Activated naive CD4-positive, alpha-beta T cell treated with anti-CD3 and anti-CD28 coated beads for 36 hours (primary cell): ENCODE results near the gene SHE. TPM values are rescaled to one million over a fixed set of nuclear protein-coding genes. Genes with fewer than 3 reads are reported as not detected.

ENCODE experiments used
- CTCF ChIA-PET: fragments of 350-600 bp; sonication (Branson Sonifier 250); formaldehyde crosslinking; loops from one replicate; lab custom pipeline; 2021; ENCODE audit warnings: antibody characterized with exemption; lab: Charles Lee
- DNase-seq: peaks from one replicate; pipeline ENCODE4 v3.0.0-alpha.2; 2020
- H3K27ac Mint-ChIP-seq: one replicate; pipeline ENCODE4 v1.8.0; 2021; ENCODE audit warnings: mild to moderate bottlenecking, mixed read lengths
- H3K27me3 Mint-ChIP-seq: one replicate; pipeline ENCODE4 v1.8.0; 2021; ENCODE audit warnings: low read depth, mixed read lengths
- H3K36me3 Mint-ChIP-seq: one replicate; pipeline ENCODE4 v1.8.0; 2021; ENCODE audit warnings: low read depth, mixed read lengths
- H3K4me1 Mint-ChIP-seq: one replicate; pipeline ENCODE4 v1.8.0; 2021; ENCODE audit warnings: low read depth, mixed read lengths
- H3K4me3 Mint-ChIP-seq: one replicate; pipeline ENCODE4 v1.8.0; 2021; ENCODE audit warnings: mild to moderate bottlenecking, moderate library complexity, mixed read lengths
- H3K9me3 Mint-ChIP-seq: one replicate; pipeline ENCODE4 v1.8.0; 2021; ENCODE audit warnings: mixed read lengths
- intact Hi-C: fragments of 100-400 bp; cut with micrococcal nuclease; formaldehyde crosslinking; loops from one replicate; pipeline ENCODE4 v1.15.1; 2023
- total RNA-seq, 2 experiments: library from RNA; stranded (reverse); gene quantifications; one replicate each; pipeline ENCODE4 v1.2.3, GENCODE V29; 2021

SHE gene
- total RNA-seq, 2 experiments from 2014 or later, result not detected

- Mint-ChIP-seq H3K4me1 (peaks cover 26% of the 10 kb centered on the region), H3K27ac (no peak overlapping the region), H3K9me3 (no peaks in the 10 kb centered on the region), H3K36me3 (no peaks in the 10 kb centered on the region), H3K27me3 (no peaks in the 10 kb centered on the region), H3K4me3 (no peak overlapping the region)
- intact Hi-C loops, result loop anchor here (5.0 kb wide), 2 partner anchors 203 to 462 kb away; partner anchors contain the start of genes HAX1 and PMVK
- CTCF ChIA-PET, result interaction anchor here (1.7 kb wide), 1 partner anchor 72 kb away, joined by 4 read pairs; no protein-coding TSS in a partner anchor
- no peak for DNase-seq
Measured at GRCh38 chr1:154474802-154475201, 27.4 kb downstream of the SHE start.

GRCh38 chr1:154471304-154471703 is 30.9 kb downstream of the SHE start:
- H3K9me3 Mint-ChIP-seq, result no peaks in the 10 kb centered on the region
- intact Hi-C loops, result no loop called here

GRCh38 chr1:154469844-154470560 is 32.2 kb downstream of the SHE start:
- CTCF ChIA-PET, result interaction anchor here (0.7 kb wide), 1 partner anchor 83 kb away, joined by 4 read pairs; no protein-coding TSS in a partner anchor

More at GRCh38 chr1:154471304-154471703, 30.9 kb downstream of the SHE start:
- Mint-ChIP-seq H3K36me3 (no peaks in the 10 kb centered on the region), H3K27ac (no peak overlapping the region), H3K4me3 (no peak overlapping the region), H3K27me3 (no peaks in the 10 kb centered on the region), H3K4me1 (peaks cover 21% of the 10 kb centered on the region)
- CTCF ChIA-PET, result interaction anchor here (0.6 to 1.3 kb wide), 2 partner anchors 32 to 142 kb away, joined by 3 to 4 read pairs; no protein-coding TSS in a partner anchor
- no peak for DNase-seq

GRCh38 chr1:154468535-154469250 is 33.5 kb downstream of the SHE start:
- Mint-ChIP-seq H3K27me3 (no peaks in the 10 kb centered on the region), H3K36me3 (peaks cover 2% of the 10 kb centered on the region), H3K27ac (no peak overlapping the region), H3K4me1 (peaks cover 43% of the 10 kb centered on the region), H3K9me3 (no peaks in the 10 kb centered on the region), H3K4me3 (no peak overlapping the region)
- DNase-seq, result no peak
- intact Hi-C loops, result no loop called here
- CTCF ChIA-PET, result interaction anchor here (1.0 to 4.3 kb wide), 3 partner anchors 10 to 140 kb away, joined by 4 to 23 read pairs (median 7); no protein-coding TSS in a partner anchor

More at GRCh38 chr1:154469844-154470560, 32.2 kb downstream of the SHE start:
- Mint-ChIP-seq H3K36me3 (peaks cover 2% of the 10 kb centered on the region), H3K27ac (no peak overlapping the region), H3K27me3 (no peaks in the 10 kb centered on the region), H3K9me3 (no peaks in the 10 kb centered on the region), H3K4me3 (no peak overlapping the region), H3K4me1 (peaks cover 31% of the 10 kb centered on the region)
- intact Hi-C loops, result no loop called here
- DNase-seq, result no peak

GRCh38 chr1:154467434-154468102 is 34.6 kb downstream of the SHE start:
- no peak overlapping the region for H3K4me3 Mint-ChIP-seq
- DNase-seq, result no peak
- CTCF ChIA-PET, result interaction anchor here (0.6 to 4.3 kb wide), 9 partner anchors 11 to 434 kb away, joined by 3 to 23 read pairs (median 4); no protein-coding TSS in a partner anchor
- peaks cover 54% of the 10 kb centered on the region for H3K4me1 Mint-ChIP-seq
- H3K27ac Mint-ChIP-seq, result peak overlapping the region; percentile 46
- no peaks in the 10 kb centered on the region for H3K9me3 Mint-ChIP-seq
- peaks cover 2% of the 10 kb centered on the region for H3K36me3 Mint-ChIP-seq
- intact Hi-C loops, result loop anchor here (1.0 kb wide), 1 partner anchor 62 kb away; the partner anchor contains the start of gene IL6R
- no peaks in the 10 kb centered on the region for H3K27me3 Mint-ChIP-seq

- intact Hi-C loops, result loop anchor here (1.0 kb wide), 1 partner anchor 62 kb away; the partner anchor contains the start of gene IL6R
- H3K27ac Mint-ChIP-seq, result peak overlapping the region; percentile 46
- H3K36me3 Mint-ChIP-seq, result peaks cover 2% of the 10 kb centered on the region
- no peaks in the 10 kb centered on the region for H3K9me3 Mint-ChIP-seq
- peak; percentile 33 for DNase-seq
- peaks cover 57% of the 10 kb centered on the region for H3K4me1 Mint-ChIP-seq
- H3K4me3 Mint-ChIP-seq, result no peak overlapping the region
- CTCF ChIA-PET, result interaction anchor here (0.7 to 4.3 kb wide), 5 partner anchors 12 to 434 kb away, joined by 3 to 23 read pairs (median 3); no protein-coding TSS in a partner anchor
- H3K27me3 Mint-ChIP-seq, result no peaks in the 10 kb centered on the region
Measured at GRCh38 chr1:154466921-154467417, 35.2 kb downstream of the SHE start.

- Mint-ChIP-seq H3K4me1 (peaks cover 61% of the 10 kb centered on the region), H3K27ac (peak overlapping the region; percentile 6), H3K9me3 (no peaks in the 10 kb centered on the region), H3K36me3 (peaks cover 2% of the 10 kb centered on the region), H3K27me3 (no peaks in the 10 kb centered on the region), H3K4me3 (no peak overlapping the region)
- CTCF ChIA-PET, result interaction anchor here (1.2 to 4.3 kb wide), 7 partner anchors 10 to 114 kb away, joined by 3 to 23 read pairs (median 3); no protein-coding TSS in a partner anchor
- intact Hi-C loops, result no loop called here
- no peak for DNase-seq
Measured at GRCh38 chr1:154466206-154466605, 36.0 kb downstream of the SHE start.

- H3K27ac Mint-ChIP-seq, result peak overlapping the region; percentile 6
- H3K27me3 Mint-ChIP-seq, result no peaks in the 10 kb centered on the region
- intact Hi-C loops, result no loop called here
- CTCF ChIA-PET, result interaction anchor here (0.7 to 4.3 kb wide), 9 partner anchors 11 to 121 kb away, joined by 3 to 23 read pairs (median 3); no protein-coding TSS in a partner anchor
- H3K4me1 Mint-ChIP-seq, result peaks cover 65% of the 10 kb centered on the region
- H3K4me3 Mint-ChIP-seq, result no peak overlapping the region
- DNase-seq, result no peak
- peaks cover 2% of the 10 kb centered on the region for H3K36me3 Mint-ChIP-seq
- no peaks in the 10 kb centered on the region for H3K9me3 Mint-ChIP-seq
Measured at GRCh38 chr1:154465621-154466195, 36.5 kb downstream of the SHE start.

- H3K27ac Mint-ChIP-seq, result peak overlapping the region; percentile 78
- no peaks in the 10 kb centered on the region for H3K27me3 Mint-ChIP-seq
- H3K9me3 Mint-ChIP-seq, result no peaks in the 10 kb centered on the region
- H3K36me3 Mint-ChIP-seq, result peaks cover 4% of the 10 kb centered on the region
- CTCF ChIA-PET, result interaction anchor here (0.6 to 1.4 kb wide), 4 partner anchors 15 to 403 kb away, joined by 3 read pairs; no protein-coding TSS in a partner anchor
- peak; percentile 89 for DNase-seq
- intact Hi-C loops, result loop anchor here (1.0 to 2.0 kb wide), 5 partner anchors 13 to 110 kb away; no protein-coding TSS in a partner anchor
- H3K4me3 Mint-ChIP-seq, result no peak overlapping the region
- peaks cover 73% of the 10 kb centered on the region for H3K4me1 Mint-ChIP-seq
Measured at GRCh38 chr1:154463512-154463990, 38.7 kb downstream of the SHE start.

- Mint-ChIP-seq H3K9me3 (no peaks in the 10 kb centered on the region), H3K36me3 (peaks cover 17% of the 10 kb centered on the region), H3K27ac (peak overlapping the region; percentile 25), H3K4me3 (no peak overlapping the region), H3K4me1 (peaks cover 54% of the 10 kb centered on the region), H3K27me3 (no peaks in the 10 kb centered on the region)
- CTCF ChIA-PET, result interaction anchor here (0.7 to 1.8 kb wide), 2 partner anchors 10 to 126 kb away, joined by 3 to 4 read pairs; no protein-coding TSS in a partner anchor
- no peak for DNase-seq
- intact Hi-C loops, result no loop called here
Measured at GRCh38 chr1:154460695-154461260, 41.4 kb downstream of the SHE start.

GRCh38 chr1:154459080-154459479 is 43.1 kb downstream of the SHE start:
- Mint-ChIP-seq H3K4me1 (peaks cover 45% of the 10 kb centered on the region), H3K36me3 (peaks cover 26% of the 10 kb centered on the region)
- CTCF ChIA-PET, result interaction anchor here (0.6 kb wide), 1 partner anchor 73 kb away, joined by 4 read pairs; no protein-coding TSS in a partner anchor

More at GRCh38 chr1:154459080-154459479, 43.1 kb downstream of the SHE start:
- no peak for DNase-seq
- Mint-ChIP-seq H3K4me3 (no peak overlapping the region), H3K27me3 (no peaks in the 10 kb centered on the region), H3K9me3 (no peaks in the 10 kb centered on the region), H3K27ac (no peak overlapping the region)
- intact Hi-C loops, result no loop called here
